B cell (primary cell): Measurements from ENCODE around the gene HIPK2. TPM values are rescaled to one million over a fixed set of nuclear protein-coding genes. Genes with fewer than 3 reads are reported as not detected.

Experiments used
- ATAC-seq: fragments of 200-7000 bp; cut with Tn5 transposase; one replicate; pipeline ENCODE4 v1.10.0; 2021; ENCODE audit warnings: low read depth, mild to moderate bottlenecking, moderate number of reproducible peaks, moderate library complexity
- CTCF ChIA-PET: fragments of 350-600 bp; sonication (Branson Sonifier 250); formaldehyde crosslinking; loops from one replicate; lab custom pipeline; 2021; ENCODE audit warnings: antibody characterized with exemption, inconsistent platforms; lab: Charles Lee
- POLR2A ChIA-PET: fragments of 350-600 bp; sonication (Branson Sonifier 250); formaldehyde crosslinking; loops from one replicate; lab custom pipeline; 2021; ENCODE audit warnings: antibody characterized with exemption; lab: Charles Lee
- DNase-seq: peaks from one replicate; pipeline ENCODE4 v3.0.0; 2013
- H2AFZ ChIP-seq: 2 replicates; pipeline ENCODE4 v1.6.1; 2012; ENCODE audit warnings: mild to moderate bottlenecking, low read depth, low read length; ENCODE audit not compliant: insufficient read depth, poor library complexity, severe bottlenecking
- H3K27ac ChIP-seq, 2 donors: 1 replicate in 1 of 2; 2 replicates in 1 of 2; pipeline ENCODE4 v1.5.1; 2012 to 2013; ENCODE audit warnings: low read length in 2 of 2, mild to moderate bottlenecking in 2 of 2, moderate library complexity in 1 of 2
- H3K27me3 ChIP-seq, 4 experiments: fragments of 200-600 bp in 1 of 4; sonication (generic) in 1 of 4; replicated peaks in 1 of 4; 1 replicate in 2 of 4; 2 replicates in 2 of 4; pipeline versions ENCODE4 v1.6.1 to v1.7.0; 2013 to 2016; ENCODE audit warnings: low read length in 3 of 4, mild to moderate bottlenecking in 2 of 4, mixed read lengths in 1 of 4, moderate library complexity in 1 of 4; ENCODE audit not compliant: insufficient read depth in 4 of 4, control insufficient read depth in 3 of 4; ENCODE audit errors: control extremely low read depth in 1 of 4
- H3K36me3 ChIP-seq, 2 experiments: replicated peaks in 1 of 2; 1 replicate in 1 of 2; 2 replicates in 1 of 2; pipeline versions ENCODE4 v1.6.1 to v1.7.1; 2013; ENCODE audit warnings: low read length in 1 of 2; ENCODE audit not compliant: insufficient read depth in 2 of 2, control insufficient read depth in 1 of 2; ENCODE audit errors: control extremely low read depth in 1 of 2, extremely low read depth in 1 of 2
- H3K4me1 ChIP-seq, 2 donors: fragments of 200-600 bp in 1 of 2; sonication (generic) in 1 of 2; 1 replicate in 1 of 2; 2 replicates in 1 of 2; pipeline versions ENCODE4 v1.5.1 to v1.6.1; 2013 to 2017; ENCODE audit warnings: low read length in 2 of 2; ENCODE audit not compliant: control insufficient read depth in 2 of 2, insufficient read depth in 2 of 2
- H3K4me2 ChIP-seq: replicated peaks from 2 replicates; pipeline ENCODE3; 2012; ENCODE audit warnings: mild to moderate bottlenecking, low read depth, low read length; ENCODE audit not compliant: poor library complexity, severe bottlenecking
- H3K4me3 ChIP-seq, 5 experiments: fragments of 200-600 bp in 1 of 5; sonication (generic) in 1 of 5; 1 replicate in 3 of 5; 2 replicates in 2 of 5; pipeline versions ENCODE4 v1.5.1 to v1.7.0; 2011 to 2016; ENCODE audit warnings: low read length in 4 of 5, mild to moderate bottlenecking in 4 of 5, low read depth in 2 of 5, control low read depth in 1 of 5, moderate library complexity in 1 of 5; ENCODE audit not compliant: insufficient read depth in 1 of 5; ENCODE audit errors: control extremely low read depth in 1 of 5, extremely low read depth in 1 of 5
- H3K79me2 ChIP-seq: fragments of 200-600 bp; sonication (generic); one replicate; pipeline ENCODE4 v1.6.0; 2016; ENCODE audit warnings: low read length; ENCODE audit not compliant: control insufficient read depth, insufficient read depth
- H3K9ac ChIP-seq: fragments of 200-600 bp; sonication (generic); 2 replicates; pipeline ENCODE4 v1.6.1; 2017; ENCODE audit warnings: mild to moderate bottlenecking, low read length, moderate library complexity
- H3K9me3 ChIP-seq, 3 donors: one replicate each; pipeline versions ENCODE4 v1.6.1 to v1.7.1; 2013; ENCODE audit warnings: low read length in 2 of 3; ENCODE audit not compliant: control insufficient read depth in 2 of 3, insufficient read depth in 1 of 3; ENCODE audit errors: control extremely low read depth in 1 of 3
- H4K20me1 ChIP-seq: 2 replicates; pipeline ENCODE4 v1.6.0; 2012; ENCODE audit warnings: mild to moderate bottlenecking, low read length; ENCODE audit not compliant: insufficient read depth, control insufficient read depth, poor library complexity, severe bottlenecking
- H3K27ac Mint-ChIP-seq: one replicate; pipeline ENCODE4 v1.8.0; 2021; ENCODE audit warnings: mixed read lengths
- H3K27me3 Mint-ChIP-seq: one replicate; pipeline ENCODE4 v1.8.0; 2021; ENCODE audit warnings: mixed read lengths
- H3K4me1 Mint-ChIP-seq: one replicate; pipeline ENCODE4 v1.8.0; 2021; ENCODE audit warnings: mixed read lengths
- H3K4me3 Mint-ChIP-seq: one replicate; pipeline ENCODE4 v1.8.0; 2021; ENCODE audit warnings: mixed read lengths
- H3K9me3 Mint-ChIP-seq: one replicate; pipeline ENCODE4 v1.8.0; 2022; ENCODE audit warnings: mixed read lengths; ENCODE audit not compliant: insufficient read depth
- CTCF ChIP-seq: fragments of 200-600 bp; IDR thresholded peaks from one replicate; pipeline ENCODE4 v1.8.0; 2022; ENCODE audit warnings: antibody characterized with exemption, mild to moderate bottlenecking
- EZH2 ChIP-seq: IDR thresholded peaks from 2 replicates; pipeline ENCODE4 v1.6.1; 2012; ENCODE audit warnings: borderline replicate concordance, low read depth, mild to moderate bottlenecking, moderate library complexity, low read length; ENCODE audit not compliant: insufficient read depth, poor library complexity, severe bottlenecking
- WGBS: methylation state at CpG from one replicate; pipeline ENCODE4 v1.1.5; 2013; ENCODE audit warnings: missing lambda C conversion rate; ENCODE audit not compliant: insufficient coverage; 5-methylcytosine and 5-hydroxymethylcytosine counted together
- intact Hi-C: fragments of 100-400 bp; cut with micrococcal nuclease; formaldehyde crosslinking; loops from one replicate; pipeline ENCODE4 v1.10.0; 2022
- polyA plus RNA-seq: library from polyadenylated mRNA; depleted of rRNA; stranded (reverse); fragments of >200 nt; gene quantifications from 2 replicates; pipeline ENCODE4 v1.2.3, GENCODE V29; 2012
- total RNA-seq, 2 donors: library from RNA; stranded (reverse); fragments of 120-200 nt in 1 of 2; gene quantifications; 1 replicate in 1 of 2; 2 replicates in 1 of 2; pipeline versions ENCODE4 v1.2.3 to v1.2.4, GENCODE V29; 2013 to 2022

The HIPK2 gene
- total and polyA plus RNA-seq, 2 donors (not counting 1 experiment from before 2014, with no cell fraction given) = 6.8 to 58.2 TPM

- H3K27ac Mint-ChIP-seq = peak overlapping the region; percentile 92
- H3K36me3 ChIP-seq = peaks cover 0 to 14% of the 10 kb centered on the region in 2 experiments
- H3K27ac ChIP-seq = peak overlapping the region; percentile 77 to 80
- H3K4me1 Mint-ChIP-seq = peaks cover 42% of the 10 kb centered on the region
- WGBS = 97% methylated on average over 13 of the region's 15 CpGs
- intact Hi-C loops = loop anchor here (2.0 kb wide), 1 partner anchor 63 kb away; the partner anchor contains the start of gene HIPK2
- ChIA-PET CTCF (no interaction called here), POLR2A (interaction anchor here (0.6 kb wide), 1 partner anchor 280 kb away, joined by 8 read pairs; no protein-coding TSS in a partner anchor)
- peak overlapping the region; percentile 78 for H2AFZ ChIP-seq
- no peaks in the 10 kb centered on the region for H4K20me1 ChIP-seq
- no peaks in the 10 kb centered on the region for H3K27me3 Mint-ChIP-seq
- no peak overlapping the region for H3K4me3 ChIP-seq
- DNase-seq = no peak
- H3K4me3 Mint-ChIP-seq = peak overlapping the region; percentile 69
- H3K27me3 ChIP-seq = no peaks in the 10 kb centered on the region
- peak overlapping the region; percentile 52 for H3K9ac ChIP-seq
- TF ChIP-seq CTCF = no peak
- peaks cover 43% of the 10 kb centered on the region for H3K79me2 ChIP-seq
- H3K4me2 ChIP-seq = peak overlapping the region; percentile 74
- H3K9me3 ChIP-seq = no peaks in the 10 kb centered on the region
- ATAC-seq = no peak
- peaks cover 21 to 26% of the 10 kb centered on the region in 2 donors for H3K4me1 ChIP-seq
- no peaks in the 10 kb centered on the region for H3K9me3 Mint-ChIP-seq
These were observed 64.2 kb downstream of the HIPK2 start for GRCh38 chr7:139713526-139714162.

GRCh38 chr7:139713061-139713460 is 64.7 kb downstream of the HIPK2 start:
- no peaks in the 10 kb centered on the region for H3K27me3 Mint-ChIP-seq
- H3K4me1 ChIP-seq = peaks cover 21 to 26% of the 10 kb centered on the region in 2 donors
- H4K20me1 ChIP-seq = no peaks in the 10 kb centered on the region
- no peak overlapping the region for H3K4me2 ChIP-seq
- DNase-seq (no peak), ATAC-seq (no peak)
- H3K4me3 Mint-ChIP-seq = no peak overlapping the region
- no peak overlapping the region for H3K9ac ChIP-seq
- no peaks in the 10 kb centered on the region for H3K9me3 ChIP-seq
- peaks cover 0 to 14% of the 10 kb centered on the region in 2 experiments for H3K36me3 ChIP-seq
- no peak overlapping the region for H3K4me3 ChIP-seq
- peak overlapping the region; percentile 92 for H3K27ac Mint-ChIP-seq
- no peak for TF ChIP-seq EZH2
- no peak for TF ChIP-seq CTCF
- 90% methylated on average over 3 of the region's 9 CpGs for WGBS
- H3K9me3 Mint-ChIP-seq = no peaks in the 10 kb centered on the region
- peaks cover 43% of the 10 kb centered on the region for H3K79me2 ChIP-seq
- H3K4me1 Mint-ChIP-seq = peaks cover 48% of the 10 kb centered on the region
- ChIA-PET CTCF (interaction anchor here (1.3 kb wide), 1 partner anchor 66 kb away, joined by 5 read pairs; no protein-coding TSS in a partner anchor), POLR2A (no interaction called here)
- intact Hi-C loops = no loop called here
- no peak overlapping the region for H2AFZ ChIP-seq
- H3K27ac ChIP-seq = no peak overlapping the region
- no peaks in the 10 kb centered on the region for H3K27me3 ChIP-seq
